Measurements from ENCODE around the gene TIA1.
"Not testable (repeated sequence)": the region's sequence is repeated elsewhere in the genome, so short reads cannot be mapped to it uniquely, and the experiment has no call there.

Gene TIA1

GRCh38 chr2:70214953-70215549 lies 33.4 kb downstream of the TIA1 start:
- no peak for DNase-seq

GRCh38 chr2:70214365-70214764 lies 34.1 kb downstream of the TIA1 start:
- DNase-seq: no peak

GRCh38 chr2:70212298-70212932 lies 36.0 kb downstream of the TIA1 start:
- no peak for DNase-seq

GRCh38 chr2:70211595-70211994 lies 36.8 kb downstream of the TIA1 start:
- DNase-seq: no peak

- DNase-seq: no peak
Measured at GRCh38 chr2:70204452-70204851, 44.0 kb downstream of the TIA1 start.

GRCh38 chr2:70203086-70203485 lies 45.3 kb downstream of the TIA1 start:
- DNase-seq: no peak

- no peak for DNase-seq
Measured at GRCh38 chr2:70202236-70202806, 46.1 kb downstream of the TIA1 start.

- DNase-seq: no peak
Measured at GRCh38 chr2:70201831-70202230, 46.6 kb downstream of the TIA1 start.

- DNase-seq: no peak
Measured at GRCh38 chr2:70201225-70201768, 47.1 kb downstream of the TIA1 start.

- DNase-seq: no peak
Measured at GRCh38 chr2:70199320-70199864, 49.0 kb downstream of the TIA1 start.

GRCh38 chr2:70192516-70192915 lies 55.9 kb downstream of the TIA1 start:
- no peak for DNase-seq

GRCh38 chr2:70191244-70191735 lies 57.1 kb downstream of the TIA1 start:
- DNase-seq: no peak

GRCh38 chr2:70190418-70191243 lies 57.8 kb downstream of the TIA1 start, which contains the start of gene C2orf42:
C2orf42 (minus strand) TSS chr2:70191019; CDS start chr2:70181985, 9,034 bp downstream.
- peak; percentile 94 for DNase-seq

GRCh38 chr2:70188460-70188859 lies 60.0 kb downstream of the TIA1 start:
- no peak for DNase-seq

- not testable (repeated sequence) for DNase-seq
Measured at GRCh38 chr2:70187170-70187569, 61.3 kb downstream of the TIA1 start.

GRCh38 chr2:70182689-70183088 lies 65.7 kb downstream of the TIA1 start:
- DNase-seq: no peak

GRCh38 chr2:70181363-70181956 lies 67.0 kb downstream of the TIA1 start:
- DNase-seq: no peak

GRCh38 chr2:70173520-70173919 lies 74.9 kb downstream of the TIA1 start:
- no peak for DNase-seq

- DNase-seq: not testable (repeated sequence)
Measured at GRCh38 chr2:70169654-70170245, 78.7 kb downstream of the TIA1 start.

GRCh38 chr2:70161069-70161534 lies 87.3 kb downstream of the TIA1 start:
- DNase-seq: no peak

GRCh38 chr2:70160545-70160944 lies 87.9 kb downstream of the TIA1 start:
- no peak for DNase-seq
